CD4-positive, alpha-beta T cell (primary cell): ENCODE data around the gene LSM6. TPM values are rescaled to one million over a fixed set of nuclear protein-coding genes. Genes with fewer than 3 reads are reported as not detected.

ENCODE experiments used
- ATAC-seq: fragments of 200-7000 bp; cut with Tn5 transposase; one replicate; pipeline ENCODE4 v1.10.0; 2022; ENCODE audit warnings: mild to moderate bottlenecking; ENCODE audit not compliant: poor library complexity
- CTCF ChIA-PET: fragments of 350-600 bp; sonication (Branson Sonifier 250); formaldehyde crosslinking; loops from one replicate; lab custom pipeline; 2021; ENCODE audit warnings: antibody characterized with exemption, inconsistent platforms; lab: Charles Lee
- POLR2A ChIA-PET: fragments of 350-600 bp; sonication (Branson Sonifier 250); formaldehyde crosslinking; loops from one replicate; lab custom pipeline; 2021; ENCODE audit warnings: antibody characterized with exemption, inconsistent platforms; lab: Charles Lee
- DNase-seq, 14 experiments: peaks; one replicate each; pipeline ENCODE4 v3.0.0-alpha.2; 2013 to 2020; ENCODE audit warnings: mixed read lengths in 2 of 14
- H3K27ac ChIP-seq, 2 donors: one replicate each; pipeline versions ENCODE4 v1.5.1 to v1.7.0; 2013; ENCODE audit warnings: low read length in 2 of 2, low read depth in 1 of 2, mild to moderate bottlenecking in 1 of 2
- H3K27me3 ChIP-seq, 2 experiments: 1 replicate in 1 of 2; 2 replicates in 1 of 2; pipeline versions ENCODE4 v1.6.1 to v1.7.0; 2013; ENCODE audit warnings: low read length in 2 of 2, control low read depth in 1 of 2, mild to moderate bottlenecking in 1 of 2, moderate library complexity in 1 of 2; ENCODE audit not compliant: insufficient read depth in 2 of 2, control insufficient read depth in 1 of 2
- H3K36me3 ChIP-seq: one replicate; pipeline ENCODE4 v1.6.1; 2013; ENCODE audit warnings: low read length, control low read depth; ENCODE audit not compliant: insufficient read depth
- H3K4me1 ChIP-seq: one replicate; pipeline ENCODE4 v1.6.1; 2013; ENCODE audit warnings: low read length, control low read depth; ENCODE audit not compliant: insufficient read depth
- H3K4me3 ChIP-seq: one replicate; pipeline ENCODE4 v1.5.1; 2013; ENCODE audit warnings: mild to moderate bottlenecking, low read length, moderate library complexity
- H3K9me3 ChIP-seq, 2 experiments: 1 replicate in 1 of 2; 2 replicates in 1 of 2; pipeline versions ENCODE4 v1.6.1 to v1.7.0; 2013; ENCODE audit warnings: low read length in 2 of 2, mild to moderate bottlenecking in 2 of 2, control low read depth in 1 of 2, moderate library complexity in 1 of 2; ENCODE audit not compliant: control insufficient read depth in 1 of 2, insufficient read depth in 1 of 2
- H3K27ac Mint-ChIP-seq: one replicate; pipeline ENCODE4 v1.8.0; 2020; ENCODE audit warnings: mixed read lengths
- H3K27me3 Mint-ChIP-seq: one replicate; pipeline ENCODE4 v1.8.0; 2021; ENCODE audit warnings: mixed read lengths
- H3K36me3 Mint-ChIP-seq: one replicate; pipeline ENCODE4 v1.8.0; 2021; ENCODE audit warnings: low read depth, mixed read lengths
- H3K4me1 Mint-ChIP-seq: one replicate; pipeline ENCODE4 v1.8.0; 2021; ENCODE audit warnings: low read depth, mixed read lengths
- H3K4me3 Mint-ChIP-seq: one replicate; pipeline ENCODE4 v1.8.0; 2020; ENCODE audit warnings: mild to moderate bottlenecking, mixed read lengths
- H3K9me3 Mint-ChIP-seq: one replicate; pipeline ENCODE4 v1.8.0; 2020; ENCODE audit warnings: mixed read lengths
- CTCF ChIP-seq: fragments of 200-600 bp; IDR thresholded peaks from one replicate; pipeline ENCODE4 v1.8.0; 2022; ENCODE audit warnings: antibody characterized with exemption, mild to moderate bottlenecking
- intact Hi-C, 2 experiments: fragments of 100-400 bp; cut with DNase I in 1 of 2; cut with micrococcal nuclease in 1 of 2; formaldehyde crosslinking; loops; one replicate each; pipeline versions ENCODE4 v1.15.1 to v1.9.0; 2023 to 2025; cut with DNase I, micrococcal nuclease
- total RNA-seq, 174 experiments: library from RNA in 2 of 174; stranded (reverse) in 2 of 174; gene quantifications; one replicate each; pipeline ENCODE4 v1.2.3 and lab custom pipeline; 2021 to 2026

The LSM6 gene
- total RNA-seq, 2 experiments from 2014 or later, result 33.8 to 34.2 TPM

DNA sequence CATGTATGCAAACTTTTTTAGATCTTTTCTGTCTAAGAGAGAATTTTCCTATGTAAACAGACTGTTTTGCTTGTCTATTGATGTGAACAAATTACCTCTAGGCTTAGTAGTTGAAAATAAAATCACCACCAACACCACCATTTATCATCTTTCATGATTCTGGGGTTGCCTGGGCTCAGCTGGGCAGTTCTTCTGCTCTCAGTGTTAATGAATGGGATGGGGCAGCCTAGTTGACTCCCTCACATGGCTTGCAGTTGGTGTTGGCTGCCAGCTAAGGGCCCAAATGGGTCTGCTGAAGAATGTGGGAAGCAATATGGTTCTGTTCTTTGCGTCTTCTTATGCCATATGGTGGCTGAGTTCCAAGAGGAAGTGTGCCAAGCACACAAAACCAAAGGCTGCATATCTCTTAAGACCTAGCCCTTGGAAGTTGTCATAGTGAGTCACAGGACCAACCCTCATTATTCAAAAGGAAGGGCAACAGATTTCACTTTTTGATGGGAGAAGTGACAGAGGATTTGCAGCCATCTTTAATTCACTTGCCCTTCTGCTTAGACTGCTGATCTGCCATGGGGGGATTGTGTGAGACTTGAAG, 56.7 kb downstream of the LSM6 start:
- TF ChIP-seq CTCF, result no peak
- CTCF ChIA-PET, result no interaction called here

GRCh38 chr4:146235654-146236177, 60.2 kb downstream of the LSM6 start:
- H3K27me3 ChIP-seq, result no peaks in the 10 kb centered on the region
- intact Hi-C loops, result no loop called here
- H3K36me3 ChIP-seq, result no peaks in the 10 kb centered on the region
- no peaks in the 10 kb centered on the region for H3K4me1 ChIP-seq
- Mint-ChIP-seq H3K4me3 (no peak overlapping the region), H3K27me3 (peaks cover 6% of the 10 kb centered on the region), H3K4me1 (no peaks in the 10 kb centered on the region), H3K27ac (no peak overlapping the region), H3K9me3 (no peaks in the 10 kb centered on the region), H3K36me3 (no peaks in the 10 kb centered on the region)
- ATAC-seq, result no peak
- ChIA-PET POLR2A (no interaction called here), CTCF (no interaction called here)
- TF ChIP-seq CTCF, result no peak
- H3K4me3 ChIP-seq, result no peak overlapping the region
- H3K9me3 ChIP-seq, result no peaks in the 10 kb centered on the region
- DNase-seq, result peak in 1 of 14 experiments; percentile 13
- no peak overlapping the region for H3K27ac ChIP-seq

More for the DNA sequence above, 56.7 kb downstream of the LSM6 start:
- no peaks in the 10 kb centered on the region for H3K4me1 Mint-ChIP-seq
- H3K4me3 Mint-ChIP-seq, result no peak overlapping the region
- ATAC-seq, result no peak
- H3K27me3 Mint-ChIP-seq, result no peaks in the 10 kb centered on the region
- Histone ChIP-seq H3K27me3 (no peaks in the 10 kb centered on the region), H3K27ac (no peak overlapping the region), H3K36me3 (no peaks in the 10 kb centered on the region), H3K9me3 (no peaks in the 10 kb centered on the region), H3K4me1 (no peaks in the 10 kb centered on the region), H3K4me3 (no peak overlapping the region)
- intact Hi-C loops, result no loop called here
- H3K36me3 Mint-ChIP-seq, result no peaks in the 10 kb centered on the region
- POLR2A ChIA-PET, result no interaction called here
- no peak overlapping the region for H3K27ac Mint-ChIP-seq
- DNase-seq, result no peak
- no peaks in the 10 kb centered on the region for H3K9me3 Mint-ChIP-seq

- Mint-ChIP-seq H3K36me3 (no peaks in the 10 kb centered on the region), H3K4me1 (no peaks in the 10 kb centered on the region)
- POLR2A ChIA-PET, result no interaction called here
Measured at GRCh38 chr4:146236216-146236615, 60.7 kb downstream of the LSM6 start.

More at GRCh38 chr4:146236216-146236615, 60.7 kb downstream of the LSM6 start:
- intact Hi-C loops, result no loop called here
- Histone ChIP-seq H3K27ac (no peak overlapping the region), H3K9me3 (no peaks in the 10 kb centered on the region), H3K4me1 (no peaks in the 10 kb centered on the region), H3K4me3 (no peak overlapping the region), H3K36me3 (no peaks in the 10 kb centered on the region), H3K27me3 (no peaks in the 10 kb centered on the region)
- Mint-ChIP-seq H3K27me3 (peaks cover 6% of the 10 kb centered on the region), H3K27ac (no peak overlapping the region), H3K9me3 (no peaks in the 10 kb centered on the region), H3K4me3 (no peak overlapping the region)
- DNase-seq, result no peak
- CTCF ChIA-PET, result no interaction called here
- no peak for TF ChIP-seq CTCF
- ATAC-seq, result no peak
